PC-3 (cell line): ENCODE measurements around the gene CFAP46. TPM values are rescaled to one million over a fixed set of nuclear protein-coding genes. Genes with fewer than 3 reads are reported as not detected.

Source experiments
- ATAC-seq: fragments of 200-7000 bp; cut with Tn5 transposase; 2 replicates; pipeline ENCODE4 v1.9.1; 2020; ENCODE audit warnings: mild to moderate bottlenecking, moderate library complexity
- BruUV-seq: library from RNA; stranded (reverse); fragments of 400-500 nt; replicated peaks from 2 replicates; lab custom pipeline; 2021; lab: Mats Ljungman, UMichigan
- CTCF ChIA-PET: fragments of 300-600 bp; sonication (Branson Sonifier 250); formaldehyde crosslinking; loops from one replicate; lab custom pipeline; 2022; ENCODE audit warnings: antibody characterized with exemption; lab: Charles Lee
- POLR2A ChIA-PET: fragments of 300-600 bp; sonication (Branson Sonifier 250); formaldehyde crosslinking; loops from one replicate; lab custom pipeline; 2022; ENCODE audit warnings: antibody characterized with exemption; ENCODE audit not compliant: unreplicated experiment; lab: Charles Lee
- DNase-seq: peaks from one replicate; pipeline ENCODE4 v3.0.0-alpha.2; 2015
- H2AFZ ChIP-seq: fragments of 300-600 bp; sonication (generic); 2 replicates; pipeline ENCODE4 v1.6.0; 2016; ENCODE audit warnings: antibody characterized with exemption, low read length
- H3F3A ChIP-seq: fragments of 300-600 bp; sonication (generic); one replicate; pipeline ENCODE4 v1.6.0; 2017; ENCODE audit warnings: antibody characterized with exemption, low read length, control low read depth, mild to moderate bottlenecking; ENCODE audit not compliant: unreplicated experiment
- H3K27ac ChIP-seq: fragments of 300-600 bp; sonication (generic); 2 replicates; pipeline ENCODE4 v1.5.1; 2016; ENCODE audit warnings: mild to moderate bottlenecking, low read length
- H3K27me3 ChIP-seq: fragments of 300-600 bp; sonication (generic); 2 replicates; pipeline ENCODE4 v1.6.1; 2016; ENCODE audit warnings: low read length, mixed read lengths
- H3K36me3 ChIP-seq: fragments of 300-600 bp; sonication (generic); 2 replicates; pipeline ENCODE4 v1.6.1; 2016; ENCODE audit warnings: low read depth, mixed run types, low read length, mixed read lengths
- H3K4me1 ChIP-seq: fragments of 300-600 bp; sonication (generic); 2 replicates; pipeline ENCODE4 v1.5.1; 2016; ENCODE audit warnings: low read length; ENCODE audit not compliant: insufficient read depth
- H3K4me2 ChIP-seq: fragments of 300-600 bp; sonication (generic); 2 replicates; pipeline ENCODE4 v1.6.0; 2016; ENCODE audit warnings: low read length
- H3K4me3 ChIP-seq: fragments of 300-600 bp; sonication (generic); 2 replicates; pipeline ENCODE4 v1.5.1; 2016; ENCODE audit warnings: mild to moderate bottlenecking, low read length, mixed read lengths
- H3K79me2 ChIP-seq: fragments of 300-600 bp; sonication (generic); 2 replicates; pipeline ENCODE4 v1.6.1; 2017; ENCODE audit warnings: low read length, mixed read lengths
- H3K9ac ChIP-seq: fragments of 300-600 bp; sonication (generic); 2 replicates; pipeline ENCODE4 v1.6.0; 2016; ENCODE audit warnings: mild to moderate bottlenecking, low read length
- H3K9me2 ChIP-seq: fragments of 300-600 bp; sonication (generic); replicated peaks from 2 replicates; pipeline ENCODE4 v1.6.1; 2016; ENCODE audit warnings: mixed run types, low read length, mixed read lengths
- H3K9me3 ChIP-seq: fragments of 300-600 bp; sonication (generic); 2 replicates; pipeline ENCODE4 v1.6.1; 2016; ENCODE audit warnings: low read length, mixed read lengths
- H4K20me1 ChIP-seq: fragments of 300-600 bp; sonication (generic); 2 replicates; pipeline ENCODE4 v1.6.1; 2016; ENCODE audit warnings: low read length, mixed read lengths
- CTCF ChIP-seq: fragments of 300-600 bp; sonication (generic); conservative IDR thresholded peaks from 2 replicates; pipeline ENCODE4 v1.5.1; 2017; ENCODE audit warnings: antibody characterized with exemption, low read depth, mild to moderate bottlenecking, low read length
- EZH2 ChIP-seq: fragments of 300-600 bp; sonication (generic); IDR thresholded peaks from one replicate; pipeline ENCODE4 v1.6.1; 2017; ENCODE audit warnings: antibody characterized with exemption, mild to moderate bottlenecking, low read length; ENCODE audit not compliant: unreplicated experiment
- EZH2phosphoT487 ChIP-seq: fragments of 300-600 bp; sonication (generic); IDR thresholded peaks from 2 replicates; pipeline ENCODE4 v1.6.1; 2018; ENCODE audit warnings: mild to moderate bottlenecking, antibody characterized with exemption, low read length, borderline replicate concordance
- intact Hi-C: fragments of 100-400 bp; cut with micrococcal nuclease; formaldehyde crosslinking; loops from 2 replicates; pipeline ENCODE4 v1.9.0; 2023
- total RNA-seq: library from RNA; depleted of rRNA; stranded (reverse); fragments of >200 nt; gene quantifications from 2 replicates; pipeline ENCODE4 v1.2.3, GENCODE V29; 2014

The CFAP46 gene
- total RNA-seq, 1 experiment from 2014 or later = 0.04 TPM

GRCh38 chr10:132814469-132814856 is 127.9 kb downstream of the CFAP46 start:
- Histone ChIP-seq H3K4me2 (no peak overlapping the region), H3K27ac (no peak overlapping the region), H3K9me3 (no peaks in the 10 kb centered on the region), H3K27me3 (peaks cover 26% of the 10 kb centered on the region), H3K79me2 (no peaks in the 10 kb centered on the region), H2AFZ (no peak overlapping the region), H3K4me1 (no peaks in the 10 kb centered on the region), H3K9me2 (no peaks in the 10 kb centered on the region), H3F3A (no peaks in the 10 kb centered on the region), H3K36me3 (no peaks in the 10 kb centered on the region), H3K9ac (no peak overlapping the region), H4K20me1 (no peaks in the 10 kb centered on the region), H3K4me3 (no peak overlapping the region)
- no TSS peak for BruUV-seq
- CTCF ChIA-PET = no interaction called here
- POLR2A ChIA-PET = no interaction called here
- intact Hi-C loops = no loop called here
- no peak for DNase-seq
- TF ChIP-seq EZH2 (no peak), CTCF (no peak), EZH2phosphoT487 (no peak)
- no peak for ATAC-seq

GRCh38 chr10:132813560-132814468 is 128.6 kb downstream of the CFAP46 start:
- H3K27me3 ChIP-seq = peaks cover 21% of the 10 kb centered on the region
- no peak for ATAC-seq
- BruUV-seq = no TSS peak
- H3K4me2 ChIP-seq = no peak overlapping the region
- POLR2A ChIA-PET = no interaction called here
- DNase-seq = no peak
- no peak overlapping the region for H3K27ac ChIP-seq
- no peaks in the 10 kb centered on the region for H3K9me3 ChIP-seq
- H4K20me1 ChIP-seq = no peaks in the 10 kb centered on the region
- no peaks in the 10 kb centered on the region for H3K36me3 ChIP-seq
- CTCF ChIA-PET = no interaction called here
- no peak overlapping the region for H2AFZ ChIP-seq
- no peak overlapping the region for H3K9ac ChIP-seq
- no peaks in the 10 kb centered on the region for H3K79me2 ChIP-seq
- no peaks in the 10 kb centered on the region for H3F3A ChIP-seq
- no peak overlapping the region for H3K4me3 ChIP-seq
- no peaks in the 10 kb centered on the region for H3K9me2 ChIP-seq
- intact Hi-C loops = no loop called here
- TF ChIP-seq CTCF (no peak), EZH2 (no peak), EZH2phosphoT487 (no peak)
- no peaks in the 10 kb centered on the region for H3K4me1 ChIP-seq

- H3K9me2 ChIP-seq = no peaks in the 10 kb centered on the region
- H2AFZ ChIP-seq = no peak overlapping the region
- no peaks in the 10 kb centered on the region for H3F3A ChIP-seq
- no peak for DNase-seq
- intact Hi-C loops = no loop called here
- POLR2A ChIA-PET = no interaction called here
- H3K9ac ChIP-seq = no peak overlapping the region
- no peak overlapping the region for H3K4me2 ChIP-seq
- H3K27me3 ChIP-seq = peaks cover 16% of the 10 kb centered on the region
- H3K36me3 ChIP-seq = no peaks in the 10 kb centered on the region
- H3K27ac ChIP-seq = no peak overlapping the region
- no peak for ATAC-seq
- no peaks in the 10 kb centered on the region for H4K20me1 ChIP-seq
- no peak overlapping the region for H3K4me3 ChIP-seq
- no peaks in the 10 kb centered on the region for H3K9me3 ChIP-seq
- CTCF ChIA-PET = no interaction called here
- H3K4me1 ChIP-seq = no peaks in the 10 kb centered on the region
- BruUV-seq = no TSS peak
- TF ChIP-seq CTCF = no peak
- no peak for TF ChIP-seq EZH2phosphoT487
- no peak for TF ChIP-seq EZH2
- H3K79me2 ChIP-seq = no peaks in the 10 kb centered on the region
Observed at GRCh38 chr10:132813001-132813401, 129.4 kb downstream of the CFAP46 start.
